ENCODE data around the gene SKAP2.

The SKAP2 gene

DNA sequence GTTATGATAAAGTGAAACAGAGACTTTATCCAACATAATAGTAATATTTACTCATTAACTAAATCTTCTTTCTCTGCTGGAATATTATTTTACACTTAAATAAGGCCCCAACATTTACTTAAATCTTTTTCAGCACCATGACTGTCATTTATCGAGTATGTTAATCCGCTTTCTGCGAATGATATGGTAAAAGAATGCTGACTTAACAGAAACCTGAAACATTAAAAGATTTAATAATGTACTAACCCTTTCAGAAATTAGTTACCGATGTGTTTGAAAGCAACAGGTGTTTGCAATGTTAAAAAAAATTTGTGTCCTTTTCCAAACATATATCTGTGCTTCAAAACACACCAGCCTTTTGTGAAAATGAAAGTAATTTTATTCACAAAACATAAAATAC is 190.5 kb downstream of the SKAP2 start:
- Histone ChIP-seq H3K36me3 (peaks cover 20% of the 10 kb centered on the region), H3K27me3 (no peaks in the 10 kb centered on the region), H3K27ac (no peak overlapping the region), H3K4me1 (ENCODE audit: control insufficient read depth in 1 of 2, insufficient read depth in 1 of 2, low read depth in 1 of 2, low read length in 1 of 2) (peaks cover 0 to 4% of the 10 kb centered on the region in 2 experiments), H3K9me3 (no peaks in the 10 kb centered on the region), H3K4me3 (ENCODE audit: low read depth in 1 of 2, low read length in 1 of 2) (no peak overlapping the region)
- TF ChIP-seq, protein P1, sequence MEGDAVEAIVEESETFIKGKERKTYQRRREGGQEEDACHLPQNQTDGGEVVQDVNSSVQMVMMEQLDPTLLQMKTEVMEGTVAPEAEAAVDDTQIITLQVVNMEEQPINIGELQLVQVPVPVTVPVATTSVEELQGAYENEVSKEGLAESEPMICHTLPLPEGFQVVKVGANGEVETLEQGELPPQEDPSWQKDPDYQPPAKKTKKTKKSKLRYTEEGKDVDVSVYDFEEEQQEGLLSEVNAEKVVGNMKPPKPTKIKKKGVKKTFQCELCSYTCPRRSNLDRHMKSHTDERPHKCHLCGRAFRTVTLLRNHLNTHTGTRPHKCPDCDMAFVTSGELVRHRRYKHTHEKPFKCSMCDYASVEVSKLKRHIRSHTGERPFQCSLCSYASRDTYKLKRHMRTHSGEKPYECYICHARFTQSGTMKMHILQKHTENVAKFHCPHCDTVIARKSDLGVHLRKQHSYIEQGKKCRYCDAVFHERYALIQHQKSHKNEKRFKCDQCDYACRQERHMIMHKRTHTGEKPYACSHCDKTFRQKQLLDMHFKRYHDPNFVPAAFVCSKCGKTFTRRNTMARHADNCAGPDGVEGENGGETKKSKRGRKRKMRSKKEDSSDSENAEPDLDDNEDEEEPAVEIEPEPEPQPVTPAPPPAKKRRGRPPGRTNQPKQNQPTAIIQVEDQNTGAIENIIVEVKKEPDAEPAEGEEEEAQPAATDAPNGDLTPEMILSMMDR (IDR thresholded peaks at IDR 0.05), result no peak

DNA sequence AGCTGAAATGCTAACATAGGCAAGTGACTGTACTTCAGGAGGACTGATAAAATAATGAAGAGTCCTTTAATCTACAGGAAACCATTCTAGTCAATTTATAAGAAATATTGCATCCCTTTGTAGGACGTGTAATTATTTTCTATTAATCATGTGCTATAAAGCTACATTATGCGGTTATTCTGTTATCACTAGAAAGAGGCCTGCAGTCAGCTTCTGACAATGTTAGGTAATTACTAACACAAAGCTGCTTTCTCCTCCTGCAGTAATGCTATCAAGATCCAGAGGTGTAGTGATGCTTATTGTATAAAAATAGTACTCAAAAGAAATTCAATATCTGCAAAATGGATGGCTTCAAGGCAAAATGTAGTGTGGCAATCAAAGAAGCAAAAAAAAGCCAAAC is 191.1 kb downstream of the SKAP2 start:
- Histone ChIP-seq H3K36me3 (peaks cover 23% of the 10 kb centered on the region), H3K9me3 (no peaks in the 10 kb centered on the region), H3K4me3 (ENCODE audit: low read depth in 1 of 2, low read length in 1 of 2) (no peak overlapping the region), H3K27ac (no peak overlapping the region), H3K4me1 (ENCODE audit: control insufficient read depth in 1 of 2, insufficient read depth in 1 of 2, low read depth in 1 of 2, low read length in 1 of 2) (peaks cover 0 to 4% of the 10 kb centered on the region in 2 experiments), H3K27me3 (no peaks in the 10 kb centered on the region)
- TF ChIP-seq, protein P1 (IDR thresholded peaks at IDR 0.05), result no peak

DNA sequence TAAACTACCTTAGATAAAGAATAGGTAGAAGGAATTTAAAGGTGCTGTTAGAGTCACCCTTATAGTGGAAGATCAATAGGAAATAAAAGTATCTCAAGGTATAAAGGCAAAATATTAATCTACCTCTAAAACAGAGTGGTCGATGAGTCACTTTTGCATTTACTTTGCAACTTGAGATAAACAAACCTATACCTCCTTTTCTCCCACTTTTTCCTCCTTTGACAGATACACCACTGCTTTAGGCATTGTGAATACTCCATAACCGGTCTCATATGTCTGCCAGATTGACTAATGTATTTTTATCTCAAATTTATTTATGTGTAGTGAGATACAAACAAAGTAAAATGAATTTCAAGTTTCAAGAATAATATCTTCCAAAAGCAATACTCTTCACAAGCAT is 193.5 kb downstream of the SKAP2 start:
- Histone ChIP-seq H3K27ac (no peak overlapping the region), H3K9me3 (no peaks in the 10 kb centered on the region), H3K27me3 (no peaks in the 10 kb centered on the region), H3K4me1 (ENCODE audit: control insufficient read depth in 1 of 2, insufficient read depth in 1 of 2, low read depth in 1 of 2, low read length in 1 of 2) (peaks cover 0 to 4% of the 10 kb centered on the region in 2 experiments), H3K36me3 (peaks cover 35% of the 10 kb centered on the region), H3K4me3 (ENCODE audit: low read depth in 1 of 2, low read length in 1 of 2) (no peak overlapping the region)
- TF ChIP-seq, protein P1 (IDR thresholded peaks at IDR 0.05), result no peak

GRCh38 chr7:26670290-26670689 is 194.1 kb downstream of the SKAP2 start:
- TF ChIP-seq, protein P1 (IDR thresholded peaks at IDR 0.05), result no peak
- Histone ChIP-seq H3K27me3 (no peaks in the 10 kb centered on the region), H3K36me3 (peaks cover 31% of the 10 kb centered on the region), H3K4me3 (ENCODE audit: low read depth in 1 of 2, low read length in 1 of 2) (no peak overlapping the region), H3K4me1 (ENCODE audit: control insufficient read depth in 1 of 2, insufficient read depth in 1 of 2, low read depth in 1 of 2, low read length in 1 of 2) (peaks cover 0 to 4% of the 10 kb centered on the region in 2 experiments), H3K9me3 (no peaks in the 10 kb centered on the region), H3K27ac (no peak overlapping the region)

- Histone ChIP-seq H3K36me3 (peaks cover 35% of the 10 kb centered on the region), H3K4me3 (ENCODE audit: low read depth in 1 of 2, low read length in 1 of 2) (no peak overlapping the region), H3K4me1 (ENCODE audit: control insufficient read depth in 1 of 2, insufficient read depth in 1 of 2, low read depth in 1 of 2, low read length in 1 of 2) (peaks cover 0 to 4% of the 10 kb centered on the region in 2 experiments), H3K27me3 (no peaks in the 10 kb centered on the region), H3K9me3 (no peaks in the 10 kb centered on the region), H3K27ac (no peak overlapping the region)
- TF ChIP-seq, protein P1 (IDR thresholded peaks at IDR 0.05), result no peak
Observed at GRCh38 chr7:26668821-26669220, 195.6 kb downstream of the SKAP2 start.
